ENCODE results near the gene P2RY12. TPM values are rescaled to one million over a fixed set of nuclear protein-coding genes. Genes with fewer than 3 reads are reported as not detected.

P2RY12 gene
- total and polyA plus RNA-seq, 2 of the 8 experiments (the other 6 are each of a cell fraction or from before 2014, with no cell fraction given) = not detected

DNA sequence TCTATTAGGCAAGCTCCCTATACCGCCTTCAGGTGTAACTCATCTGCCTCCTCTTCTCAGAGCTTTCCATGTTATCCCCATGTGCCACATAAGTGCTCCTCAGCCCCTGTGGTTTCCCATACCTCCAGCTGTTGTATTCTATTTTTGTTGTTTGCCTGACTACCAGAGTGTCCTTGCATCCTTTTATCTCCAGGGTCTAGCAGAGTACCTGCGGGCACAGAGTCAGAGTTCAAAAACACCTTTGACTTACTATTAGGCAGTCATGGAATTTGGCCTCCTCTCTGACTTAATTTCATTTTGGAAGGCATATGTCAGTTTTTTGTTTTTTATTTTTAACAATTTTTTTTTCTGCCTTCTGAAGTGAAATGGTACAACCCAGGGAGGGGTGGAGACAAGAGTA lies 75.0 kb downstream of the P2RY12 start:
- CTCF ChIA-PET (ENCODE audit: partially characterized antibody) = interaction anchor here (0.6 to 1.8 kb wide), 5 partner anchors 9 to 1020 kb away, joined by 3 to 7 read pairs (median 5); no protein-coding TSS in a partner anchor
- Histone ChIP-seq H3K56ac (replicated peaks; ENCODE audit: insufficient read length, low read depth, low read length) (no peak overlapping the region), H2BK12ac (ENCODE audit: low read depth, low read length) (no peak overlapping the region), H3K27ac (ENCODE audit: low read depth, low read length) (no peak overlapping the region), H3K4me3 (ENCODE audit: extremely low read depth in 1 of 4, insufficient read depth in 2 of 4, low read depth in 3 of 4, low read length in 4 of 4) (no peak overlapping the region), H2BK20ac (ENCODE audit: low read length) (no peak overlapping the region), H3K27me3 (replicated peaks in 1 of 4; ENCODE audit: control insufficient read depth in 3 of 4, extremely low read depth in 1 of 4, insufficient read depth in 3 of 4, low read length in 3 of 4) (0 out of 7 replicates have a peak, but pooled peaks cover 0 to 3% (median 0%) of the 10 kb centered on the region in 4 experiments), H3K9me3 (ENCODE audit: insufficient read depth in 2 of 2, low read depth in 1 of 2, low read length in 1 of 2) (no peaks in the 10 kb centered on the region), H2AK5ac (ENCODE audit: low read depth, low read length) (no peak overlapping the region), H2BK5ac (ENCODE audit: low read depth, low read length) (no peak overlapping the region), H4K8ac (ENCODE audit: extremely low read depth, insufficient read depth, low read length) (no peak overlapping the region), H3K79me2 (ENCODE audit: control insufficient read depth in 1 of 2, insufficient read depth in 2 of 2, low read length in 2 of 2) (no peaks in the 10 kb centered on the region), H2AFZ (ENCODE audit: low read length) (no peak overlapping the region), H3K79me1 (ENCODE audit: low read depth, low read length) (no peaks in the 10 kb centered on the region), H3K4ac (replicated peaks; ENCODE audit: insufficient read length, low read depth, low read length) (no peak overlapping the region), H3K23me2 (ENCODE audit: low read depth, low read length) (no peaks in the 10 kb centered on the region), H3K14ac (ENCODE audit: insufficient read length) (no peak overlapping the region), H2BK15ac (ENCODE audit: low read length) (no peak overlapping the region), H3K23ac (ENCODE audit: insufficient read length) (no peak overlapping the region), H4K5ac (ENCODE audit: insufficient read length, low read depth, low read length) (no peak overlapping the region), H3K4me1 (replicated peaks in 1 of 4; ENCODE audit: control insufficient read depth in 3 of 4, insufficient read depth in 4 of 4, low read length in 3 of 4) (peaks cover 7 to 33% (median 20%) of the 10 kb centered on the region in 4 experiments), H4K20me1 (replicated peaks in 1 of 2; ENCODE audit: control insufficient read depth in 1 of 2, insufficient read depth in 2 of 2, low read length in 2 of 2) (no peaks in the 10 kb centered on the region), H2BK120ac (replicated peaks; ENCODE audit: low read depth, low read length) (no peak overlapping the region), H3K36me3 (ENCODE audit: control insufficient read depth in 2 of 4, insufficient read depth in 4 of 4, low read length in 3 of 4) (no peaks in the 10 kb centered on the region), H3K18ac (ENCODE audit: extremely low read depth, low read length) (no peak overlapping the region), H3K9ac (replicated peaks in 1 of 4; ENCODE audit: extremely low read depth in 1 of 4, low read depth in 3 of 4, low read length in 3 of 4) (no peak overlapping the region), H4K91ac (replicated peaks; ENCODE audit: insufficient read length, low read length) (no peak overlapping the region), H3K4me2 (ENCODE audit: insufficient read depth in 1 of 2, low read depth in 2 of 2, low read length in 2 of 2) (no peak overlapping the region)
- FAIRE-seq = no peak
- 94% methylated on average over 2 of the region's 2 CpGs; no CpG with 5 or more reads in 1 of the 2 experiments for WGBS, 2 experiments (ENCODE audit: extremely low coverage in 1 of 2, insufficient coverage in 1 of 2, insufficient read length in 1 of 2, insufficient replicate concordance in 2 of 2, low coverage in 1 of 2, low lambda C conversion rate in 2 of 2, missing lambda C conversion rate in 1 of 2)
- DNase-seq (ENCODE audit: low read depth in 1 of 2, low spot score in 2 of 2) = no peak
- TF ChIP-seq POLR2A (IDR thresholded peaks at IDR 0.05; ENCODE audit: control extremely low read depth in 1 of 2, low read depth in 2 of 2, low read length in 2 of 2) (no peak), EGR1 (IDR thresholded peaks at IDR 0.05; ENCODE audit: borderline replicate concordance, low read depth, low read length) (no peak), RBBP5 (IDR thresholded peaks at IDR 0.05; ENCODE audit: borderline replicate concordance, low read depth, low read length) (no peak), SUZ12 (IDR thresholded peaks at IDR 0.05; ENCODE audit: low read length) (no peak), SP2 (IDR thresholded peaks at IDR 0.05; ENCODE audit: low read length) (no peak), JUN (IDR thresholded peaks at IDR 0.05; ENCODE audit: low read depth, low read length) (no peak)
- POLR2A ChIA-PET (ENCODE audit: partially characterized antibody) = no interaction called here

Measured in H1 (cell line).